ENCODE results near the gene MUCL3.

DNA sequence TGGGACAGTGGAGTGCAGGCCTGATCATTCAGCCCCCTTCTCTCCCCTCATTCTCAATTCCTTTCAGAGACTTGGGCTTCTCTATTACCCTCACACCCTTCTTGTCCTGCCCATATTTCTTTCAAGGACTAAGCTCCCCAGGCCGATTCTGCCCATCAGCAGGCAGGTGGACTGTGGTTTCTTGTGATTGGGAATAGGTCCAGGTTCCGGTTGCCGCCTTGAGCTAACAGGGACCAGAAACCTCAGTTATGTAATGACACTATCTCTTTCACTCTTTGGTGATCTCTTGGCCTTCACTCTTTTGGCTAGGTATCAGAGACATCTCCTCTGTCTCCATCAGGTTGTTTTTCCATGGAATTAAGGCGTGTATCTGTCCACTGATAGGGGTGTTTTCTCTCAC, 6.5 kb downstream of the MUCL3 start:
- TF ChIP-seq POLR2A (IDR thresholded peaks at IDR 0.05; ENCODE audit: control extremely low read depth in 1 of 2, low read depth in 2 of 2, low read length in 2 of 2) (no peak), TEAD4 (IDR thresholded peaks at IDR 0.05; ENCODE audit: low read depth, low read length) (no peak), MAFK (IDR thresholded peaks at IDR 0.05; ENCODE audit: low read depth, low read length) (no peak), PHF8 (conservative IDR thresholded peaks at IDR 0.05; ENCODE audit: low read depth, low read length) (no peak), YY1 (IDR thresholded peaks at IDR 0.05; ENCODE audit: low read depth, low read length) (no peak), EGR1 (IDR thresholded peaks at IDR 0.05; ENCODE audit: borderline replicate concordance, low read depth, low read length) (no peak), RAD21 (IDR thresholded peaks at IDR 0.05 in 1 of 2, conservative IDR thresholded peaks at IDR 0.05 in 1 of 2; ENCODE audit: low read depth in 2 of 2, low read length in 2 of 2) (no peak), TAF1 (IDR thresholded peaks at IDR 0.05; ENCODE audit: low read depth, low read length) (no peak)
- TF ChIP-seq, protein P1, sequence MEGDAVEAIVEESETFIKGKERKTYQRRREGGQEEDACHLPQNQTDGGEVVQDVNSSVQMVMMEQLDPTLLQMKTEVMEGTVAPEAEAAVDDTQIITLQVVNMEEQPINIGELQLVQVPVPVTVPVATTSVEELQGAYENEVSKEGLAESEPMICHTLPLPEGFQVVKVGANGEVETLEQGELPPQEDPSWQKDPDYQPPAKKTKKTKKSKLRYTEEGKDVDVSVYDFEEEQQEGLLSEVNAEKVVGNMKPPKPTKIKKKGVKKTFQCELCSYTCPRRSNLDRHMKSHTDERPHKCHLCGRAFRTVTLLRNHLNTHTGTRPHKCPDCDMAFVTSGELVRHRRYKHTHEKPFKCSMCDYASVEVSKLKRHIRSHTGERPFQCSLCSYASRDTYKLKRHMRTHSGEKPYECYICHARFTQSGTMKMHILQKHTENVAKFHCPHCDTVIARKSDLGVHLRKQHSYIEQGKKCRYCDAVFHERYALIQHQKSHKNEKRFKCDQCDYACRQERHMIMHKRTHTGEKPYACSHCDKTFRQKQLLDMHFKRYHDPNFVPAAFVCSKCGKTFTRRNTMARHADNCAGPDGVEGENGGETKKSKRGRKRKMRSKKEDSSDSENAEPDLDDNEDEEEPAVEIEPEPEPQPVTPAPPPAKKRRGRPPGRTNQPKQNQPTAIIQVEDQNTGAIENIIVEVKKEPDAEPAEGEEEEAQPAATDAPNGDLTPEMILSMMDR (IDR thresholded peaks at IDR 0.05; ENCODE audit: control extremely low read depth in 1 of 3, insufficient read depth in 1 of 3, low read depth in 1 of 3, low read length in 3 of 3): no peak

All from H1 (cell line).